NCI-H1048 (cell line): ENCODE results near the gene PTPRN2.
"Not testable (repeated sequence)": the region's sequence is repeated elsewhere in the genome, so short reads cannot be mapped to it uniquely, and the experiment has no call there.

Source experiments
- DNase-seq: peaks from one replicate; lab custom pipeline; 2025; lab: John Stamatoyannopoulos, UW

The PTPRN2 gene

GRCh38 chr7:157955348-157955999 is 632.1 kb downstream of the PTPRN2 start:
- no peak for DNase-seq

- DNase-seq = no peak
Observed at GRCh38 chr7:157954901-157955300, 632.7 kb downstream of the PTPRN2 start.

- DNase-seq = no peak
Observed at GRCh38 chr7:157952841-157953645, 634.6 kb downstream of the PTPRN2 start.

- no peak for DNase-seq
Observed at GRCh38 chr7:157952050-157952667, 635.5 kb downstream of the PTPRN2 start.

- DNase-seq = no peak
Observed at GRCh38 chr7:157951300-157952049, 636.1 kb downstream of the PTPRN2 start.

- DNase-seq = no peak
Observed at GRCh38 chr7:157949711-157950110, 637.9 kb downstream of the PTPRN2 start.

GRCh38 chr7:157947504-157947903 is 640.1 kb downstream of the PTPRN2 start:
- no peak for DNase-seq

- no peak for DNase-seq
Observed at GRCh38 chr7:157946398-157947060, 641.1 kb downstream of the PTPRN2 start.

- no peak for DNase-seq
Observed at GRCh38 chr7:157945401-157945800, 642.2 kb downstream of the PTPRN2 start.

- no peak for DNase-seq
Observed at GRCh38 chr7:157944734-157945291, 642.8 kb downstream of the PTPRN2 start.

- no peak for DNase-seq
Observed at GRCh38 chr7:157944051-157944450, 643.6 kb downstream of the PTPRN2 start.

GRCh38 chr7:157943561-157943960 is 644.1 kb downstream of the PTPRN2 start:
- no peak for DNase-seq

GRCh38 chr7:157941210-157941609 is 646.4 kb downstream of the PTPRN2 start:
- no peak for DNase-seq

GRCh38 chr7:157940497-157940896 is 647.1 kb downstream of the PTPRN2 start:
- no peak for DNase-seq

- DNase-seq = no peak
Observed at GRCh38 chr7:157938211-157938610, 649.4 kb downstream of the PTPRN2 start.

- no peak for DNase-seq
Observed at GRCh38 chr7:157937406-157937805, 650.2 kb downstream of the PTPRN2 start.

GRCh38 chr7:157936976-157937375 is 650.6 kb downstream of the PTPRN2 start:
- DNase-seq = no peak

- DNase-seq = not testable (repeated sequence)
Observed at GRCh38 chr7:157935721-157936120, 651.9 kb downstream of the PTPRN2 start.

GRCh38 chr7:157933219-157934155 is 654.1 kb downstream of the PTPRN2 start:
- DNase-seq = not testable (repeated sequence)

GRCh38 chr7:157932498-157933218 is 655.0 kb downstream of the PTPRN2 start:
- no peak for DNase-seq
